Hematopoietic multipotent progenitor cell treated with erythropoietin and hydrocortisone succinate and interleukin-3 and kit ligand, for 6 days (in vitro differentiated cells): Measurements from ENCODE around the gene ARV1.

ENCODE experiments used
- DNase-seq: peaks from one replicate; pipeline ENCODE4 v3.0.0-alpha.2; 2015

ARV1 gene

GRCh38 chr1:230978491-230979388 lies at the start of gene ARV1, which contains the start of gene TTC13:
Gene ARV1, plus strand, starts transcription at chr1:230979094. Its CDS starts 12 bp downstream, at chr1:230979106.
Gene TTC13, minus strand, starts transcription at chr1:230978861. Its CDS starts 31 bp downstream, at chr1:230978830.
- DNase-seq, result peak; percentile 99

- DNase-seq, result no peak
These were observed 47.9 kb upstream of the ARV1 start for GRCh38 chr1:230930986-230931385.

GRCh38 chr1:230935852-230936251 lies 43.0 kb upstream of the ARV1 start:
- DNase-seq, result no peak

- no peak for DNase-seq
These were observed 42.4 kb upstream of the ARV1 start for GRCh38 chr1:230936475-230936874.

- DNase-seq, result no peak
These were observed 41.5 kb upstream of the ARV1 start for GRCh38 chr1:230937371-230937770.

GRCh38 chr1:230938924-230939368 lies 39.9 kb upstream of the ARV1 start:
- no peak for DNase-seq

GRCh38 chr1:230939806-230940489 lies 38.9 kb upstream of the ARV1 start:
- no peak for DNase-seq

GRCh38 chr1:230940848-230941247 lies 38.0 kb upstream of the ARV1 start:
- DNase-seq, result no peak

- DNase-seq, result no peak
These were observed 35.8 kb upstream of the ARV1 start for GRCh38 chr1:230943048-230943593.

GRCh38 chr1:230948301-230948700 lies 30.6 kb upstream of the ARV1 start:
- no peak for DNase-seq

GRCh38 chr1:230948903-230949302 lies 30.0 kb upstream of the ARV1 start:
- no peak for DNase-seq

GRCh38 chr1:230950404-230950803 lies 28.5 kb upstream of the ARV1 start:
- DNase-seq, result no peak

- DNase-seq, result no peak
These were observed 21.3 kb upstream of the ARV1 start for GRCh38 chr1:230957580-230957989.

GRCh38 chr1:230958370-230958769 lies 20.5 kb upstream of the ARV1 start:
- DNase-seq, result no peak

GRCh38 chr1:230964896-230965295 lies 14.0 kb upstream of the ARV1 start:
- DNase-seq, result no peak

GRCh38 chr1:230965535-230965934 lies 13.4 kb upstream of the ARV1 start:
- no peak for DNase-seq

- no peak for DNase-seq
These were observed 12.5 kb upstream of the ARV1 start for GRCh38 chr1:230966358-230966873.

- no peak for DNase-seq
These were observed 8.5 kb upstream of the ARV1 start for GRCh38 chr1:230970432-230970831.

- DNase-seq, result no peak
These were observed 7.1 kb upstream of the ARV1 start for GRCh38 chr1:230971771-230972170.

- peak; percentile 69 for DNase-seq
These were observed 6.0 kb upstream of the ARV1 start for GRCh38 chr1:230972855-230973271.

- DNase-seq, result peak; percentile 53
These were observed 3.3 kb upstream of the ARV1 start for GRCh38 chr1:230975636-230976035.

- DNase-seq, result no peak
These were observed 2.5 kb upstream of the ARV1 start for GRCh38 chr1:230976360-230976759.
